Spleen (tissue), 11 donors: ENCODE measurements around the gene ZNF784. TPM values are rescaled to one million over a fixed set of nuclear protein-coding genes. Genes with fewer than 3 reads are reported as not detected.

Experiments
- DNase-seq: peaks from one replicate; pipeline ENCODE4 v3.0.0-alpha.2; 2020
- H3K27ac ChIP-seq, 8 donors: fragments of 200-600 bp; sonication (generic) in 7 of 8; 1 replicate in 4 of 8; 2 replicates in 4 of 8; pipeline versions ENCODE4 v1.5.0 to v1.8.0; 2016 to 2021; ENCODE audit warnings: inconsistent platforms in 4 of 8, mild to moderate bottlenecking in 4 of 8, moderate library complexity in 1 of 8
- H3K27me3 ChIP-seq, 7 donors: fragments of 200-600 bp; sonication (generic) in 6 of 7; replicated peaks in 1 of 7; 1 replicate in 4 of 7; 2 replicates in 3 of 7; pipeline versions ENCODE4 v1.5.0 to v1.8.0; 2016 to 2021; ENCODE audit warnings: inconsistent platforms in 3 of 7, mild to moderate bottlenecking in 1 of 7
- H3K36me3 ChIP-seq, 6 donors: fragments of 200-600 bp; sonication (generic) in 5 of 6; 1 replicate in 4 of 6; 2 replicates in 2 of 6; pipeline versions ENCODE4 v1.5.0 to v1.8.0; 2016 to 2021; ENCODE audit warnings: inconsistent platforms in 2 of 6
- H3K4me1 ChIP-seq, 6 donors: fragments of 200-600 bp; sonication (generic) in 5 of 6; 1 replicate in 3 of 6; 2 replicates in 3 of 6; pipeline versions ENCODE4 v1.5.0 to v1.8.0; 2016 to 2021; ENCODE audit warnings: inconsistent platforms in 3 of 6
- H3K4me3 ChIP-seq, 8 donors: fragments of 200-600 bp; sonication (generic) in 7 of 8; 1 replicate in 4 of 8; 2 replicates in 4 of 8; pipeline versions ENCODE4 v1.5.0 to v1.8.0; 2016 to 2021; ENCODE audit warnings: inconsistent platforms in 4 of 8, mild to moderate bottlenecking in 4 of 8, moderate library complexity in 2 of 8
- H3K9me3 ChIP-seq, 8 donors: fragments of 200-600 bp; sonication (generic) in 7 of 8; 1 replicate in 4 of 8; 2 replicates in 4 of 8; pipeline versions ENCODE4 v1.5.0 to v1.8.0; 2016 to 2021; ENCODE audit warnings: inconsistent platforms in 4 of 8
- POLR2A ChIP-seq, 3 donors: fragments of 450-650 bp; IDR thresholded peaks; one replicate each; pipeline ENCODE4 v1.5.1; 2017; ENCODE audit warnings: antibody characterized with exemption in 3 of 3, mild to moderate bottlenecking in 1 of 3
- POLR2AphosphoS5 ChIP-seq, 3 donors: sonication (generic); formaldehyde crosslinking; IDR thresholded peaks; one replicate each; pipeline ENCODE4 v1.5.1; 2017; ENCODE audit warnings: antibody characterized with exemption in 3 of 3
- WGBS, 5 donors: extraction: QIAGEN DNeasy Blood & Tissue Kit in 3 of 5; methylation state at CpG; one replicate each; pipeline versions ENCODE4 v1.1.5 to v1.1.7; 2013 to 2018; 5-methylcytosine and 5-hydroxymethylcytosine counted together
- intact Hi-C: fragments of 100-400 bp; cut with DNase I; formaldehyde crosslinking; loops from one replicate; pipeline ENCODE4 v1.15.0; 2023; ENCODE audit warnings: low total_unique reads
- polyA plus RNA-seq, 3 donors: library from polyadenylated mRNA; stranded (reverse); fragments of 200-250 nt; gene quantifications; one replicate each; pipeline ENCODE4 v1.2.1, GENCODE V29; 2013
- total RNA-seq, 7 donors: library from RNA; depleted of rRNA in 3 of 7; stranded (reverse); fragments of >200 nt in 3 of 7; fragmentation: NEBNext Ultra II Directional in 4 of 7; extraction: Animal tissue kit (Norgen Biotek cat#: 25700) in 4 of 7; gene quantifications; one replicate each; pipeline versions ENCODE4 v1.1.0 to v1.2.1, GENCODE V29; 2016 to 2021
- TF ChIP-seq, protein P1 (sequence below), 11 experiments: fragments of 200-600 bp in 7 of 11; fragments of 450-650 bp in 4 of 11; sonication (generic) in 4 of 11; IDR thresholded peaks in 8 of 11; conservative IDR thresholded peaks in 3 of 11; 1 replicate in 7 of 11; 2 replicates in 4 of 11; pipeline versions ENCODE4 v1.4.0 to v1.8.0; 2016 to 2021; ENCODE audit warnings: antibody characterized with exemption in 11 of 11, inconsistent platforms in 4 of 11, mild to moderate bottlenecking in 1 of 11
- donor health status: healthy with polysubstance abuse.
- donor health status: DM: no; HTN: no; CAD: no; lungs with moderate emphysema.
- donor health status: DM: no; HTN: no; CAD: no.
- donor health status: Bipolar disorder and iron deficiency.
- donor health status: healthy.
- donor health status: DM: no; HTN: no; CAD: no.
- donor health status: DM: yes; HTN: yes; CAD: no.

Gene ZNF784
- total and polyA plus RNA-seq, 10 donors = 3.3 to 10.0 (median 6.7) TPM

DNA sequence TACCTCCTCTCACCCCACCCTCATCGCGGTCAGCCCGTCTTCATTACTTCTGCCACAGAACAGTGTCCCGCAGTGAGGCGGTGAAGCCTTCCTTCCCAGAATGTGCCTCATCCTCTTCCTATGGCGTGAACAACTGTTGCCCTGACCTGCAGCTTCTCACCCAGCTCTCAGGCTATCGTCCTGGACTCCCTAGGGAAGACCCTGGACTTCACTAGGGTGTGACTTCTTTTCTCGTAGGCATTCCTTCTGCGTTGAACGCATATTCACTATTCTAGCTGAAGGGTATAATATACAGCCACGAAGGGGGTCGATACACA, 17.9 kb downstream of the ZNF784 start:
- peaks cover 0 to 52% (median 15%) of the 10 kb centered on the region in 6 donors for H3K36me3 ChIP-seq
- TF ChIP-seq POLR2AphosphoS5 (IDR thresholded peaks at IDR 0.05) (peak in 1 of 3 donors; percentile 2), POLR2A (IDR thresholded peaks at IDR 0.05) (no peak)
- TF ChIP-seq, protein P1, sequence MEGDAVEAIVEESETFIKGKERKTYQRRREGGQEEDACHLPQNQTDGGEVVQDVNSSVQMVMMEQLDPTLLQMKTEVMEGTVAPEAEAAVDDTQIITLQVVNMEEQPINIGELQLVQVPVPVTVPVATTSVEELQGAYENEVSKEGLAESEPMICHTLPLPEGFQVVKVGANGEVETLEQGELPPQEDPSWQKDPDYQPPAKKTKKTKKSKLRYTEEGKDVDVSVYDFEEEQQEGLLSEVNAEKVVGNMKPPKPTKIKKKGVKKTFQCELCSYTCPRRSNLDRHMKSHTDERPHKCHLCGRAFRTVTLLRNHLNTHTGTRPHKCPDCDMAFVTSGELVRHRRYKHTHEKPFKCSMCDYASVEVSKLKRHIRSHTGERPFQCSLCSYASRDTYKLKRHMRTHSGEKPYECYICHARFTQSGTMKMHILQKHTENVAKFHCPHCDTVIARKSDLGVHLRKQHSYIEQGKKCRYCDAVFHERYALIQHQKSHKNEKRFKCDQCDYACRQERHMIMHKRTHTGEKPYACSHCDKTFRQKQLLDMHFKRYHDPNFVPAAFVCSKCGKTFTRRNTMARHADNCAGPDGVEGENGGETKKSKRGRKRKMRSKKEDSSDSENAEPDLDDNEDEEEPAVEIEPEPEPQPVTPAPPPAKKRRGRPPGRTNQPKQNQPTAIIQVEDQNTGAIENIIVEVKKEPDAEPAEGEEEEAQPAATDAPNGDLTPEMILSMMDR (IDR thresholded peaks at IDR 0.05 in 8 of 11, conservative IDR thresholded peaks at IDR 0.05 in 3 of 11) = peak in 1 of 11 experiments; percentile 4
- WGBS, 5 donors = 24 to 26% (median 24%) methylated on average over 12 of the region's 12 CpGs
- H3K9me3 ChIP-seq = no peaks in the 10 kb centered on the region
- no peaks in the 10 kb centered on the region for H3K27me3 ChIP-seq
- H3K4me1 ChIP-seq = peaks cover 18 to 95% (median 63%) of the 10 kb centered on the region in 6 donors
- DNase-seq = no peak
- intact Hi-C loops = no loop called here
- H3K4me3 ChIP-seq = peak overlapping the region; percentile 61 to 97 (median 74)
- H3K27ac ChIP-seq = peak overlapping the region; percentile 55 to 99 (median 96)

DNA sequence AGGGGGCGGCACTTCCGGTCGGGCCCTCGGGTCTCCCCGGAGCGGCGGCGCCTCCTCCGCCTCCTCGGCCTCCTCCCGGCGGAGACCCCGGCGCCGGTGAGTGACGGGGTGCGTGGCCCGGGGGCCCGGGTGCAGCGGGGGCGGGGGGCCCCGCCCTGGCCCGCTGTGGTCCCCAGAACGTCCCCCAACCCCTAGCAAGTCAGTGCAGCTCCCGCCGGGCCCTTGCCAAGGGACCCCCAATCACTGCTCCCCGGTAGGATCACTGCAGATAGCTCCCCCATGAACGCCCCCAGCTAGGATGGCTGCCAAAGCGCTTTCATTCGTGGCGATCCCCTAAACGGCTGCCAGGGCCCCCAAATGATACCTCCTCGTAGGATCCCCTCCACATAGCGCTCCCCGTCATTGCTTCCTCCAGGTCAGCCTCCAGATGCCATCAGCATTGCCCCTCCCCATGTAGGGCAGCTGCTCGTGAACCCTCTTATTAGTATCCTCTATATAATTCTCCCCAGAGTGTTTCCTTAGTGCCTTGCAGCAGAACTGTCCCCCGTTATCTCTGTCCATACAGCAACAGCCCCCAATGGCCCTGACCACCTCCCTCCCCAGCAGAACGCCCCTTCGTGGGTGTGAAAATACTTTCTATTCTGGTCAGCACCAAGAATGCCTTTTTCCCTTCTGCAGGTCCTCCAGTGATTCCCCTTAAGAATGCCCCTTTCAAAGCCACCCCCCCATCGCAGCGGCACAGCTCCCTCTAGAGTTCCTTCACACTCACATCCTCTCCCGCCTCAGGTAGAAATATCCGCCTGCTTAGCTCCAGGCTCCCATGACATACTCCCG, 18.5 kb downstream of the ZNF784 start, which contains the start of gene ZNF865:
ZNF865 (plus strand) TSS at position 11 of the 834 bp plus-strand sequence. CDS start 7,972 bp downstream, outside the sequence.
- Histone ChIP-seq H3K4me3 (peak within 1 kb of the TSS; percentile 61 to 97 (median 74)), H3K36me3 (peaks cover 0 to 49% (median 15%) of the 10 kb centered on the region in 6 donors), H3K27ac (peak within 1 kb of the TSS; percentile 84 to 99 (median 96)), H3K9me3 (no peaks in the 10 kb centered on the region), H3K4me1 (peaks cover 16 to 95% (median 63%) of the 10 kb centered on the region in 6 donors), H3K27me3 (no peaks in the 10 kb centered on the region)
- TF ChIP-seq, protein P1 (IDR thresholded peaks at IDR 0.05 in 8 of 11, conservative IDR thresholded peaks at IDR 0.05 in 3 of 11) = peak; percentile 43 to 75 (median 68)
- TF ChIP-seq POLR2AphosphoS5 (IDR thresholded peaks at IDR 0.05) (peak in 1 of 3 donors; percentile 38), POLR2A (IDR thresholded peaks at IDR 0.05) (no peak)
- peak; percentile 89 for DNase-seq
- WGBS, 5 donors = 0 to 2% (median 1%) methylated on average over 18 to 44 of the region's 44 CpGs
- intact Hi-C loops = no loop called here

DNA sequence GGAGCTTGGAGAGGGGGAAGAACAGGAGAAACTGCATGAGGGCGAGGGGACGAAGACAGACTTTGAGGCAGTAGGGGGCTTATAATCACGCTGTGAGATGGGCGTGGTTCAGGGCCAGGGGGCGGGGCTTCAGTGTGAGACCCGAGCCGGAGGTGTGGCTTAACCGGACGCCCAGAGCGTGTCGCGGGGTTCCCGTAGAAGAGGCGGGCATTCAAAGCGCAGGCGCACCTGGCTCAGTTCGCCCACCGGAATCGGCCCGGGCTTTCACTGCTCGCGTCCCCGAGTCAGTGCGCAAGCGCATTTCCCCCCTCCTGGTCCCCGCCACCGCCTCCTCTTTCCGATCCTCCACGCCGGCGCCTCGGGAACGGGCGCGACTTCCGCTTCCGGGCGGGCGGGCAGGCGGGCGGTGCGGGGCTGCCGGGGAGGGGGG, 19.1 kb downstream of the ZNF784 start:
- Histone ChIP-seq H3K27me3 (no peaks in the 10 kb centered on the region), H3K36me3 (peaks cover 0 to 42% (median 13%) of the 10 kb centered on the region in 6 donors), H3K4me3 (peak overlapping the region; percentile 61 to 97 (median 74)), H3K4me1 (peaks cover 15 to 93% (median 62%) of the 10 kb centered on the region in 6 donors), H3K27ac (peak overlapping the region; percentile 84 to 99 (median 96)), H3K9me3 (no peaks in the 10 kb centered on the region)
- WGBS, 5 donors = 0 to 5% (median 0%) methylated on average over 16 to 43 of the region's 43 CpGs
- intact Hi-C loops = no loop called here
- TF ChIP-seq POLR2AphosphoS5 (IDR thresholded peaks at IDR 0.05) (peak; percentile 84 to 92 (median 89)), POLR2A (IDR thresholded peaks at IDR 0.05) (no peak)
- TF ChIP-seq, protein P1 (IDR thresholded peaks at IDR 0.05 in 8 of 11, conservative IDR thresholded peaks at IDR 0.05 in 3 of 11) = no peak
- DNase-seq = peak; percentile 99
